GM18511 (cell line): Measurements from ENCODE around the gene ACOT7.

ENCODE experiments used
- ATAC-seq: cut with Tn5 transposase; IDR thresholded peaks from one replicate; pipeline ENCODE4 v1.9.1; 2021; ENCODE audit warnings: mild to moderate bottlenecking, moderate library complexity; ENCODE audit not compliant: unreplicated experiment

Gene ACOT7

GRCh38 chr1:6348511-6349191 is 44.9 kb downstream of the ACOT7 start:
- ATAC-seq, result no peak

- no peak for ATAC-seq
Observed at GRCh38 chr1:6347641-6348487, 45.7 kb downstream of the ACOT7 start.

- no peak for ATAC-seq
Observed at GRCh38 chr1:6345460-6345859, 48.1 kb downstream of the ACOT7 start.

- ATAC-seq, result no peak
Observed at GRCh38 chr1:6345009-6345408, 48.6 kb downstream of the ACOT7 start.

GRCh38 chr1:6343506-6344405 is 49.8 kb downstream of the ACOT7 start:
- peak; percentile 54 for ATAC-seq

- no peak for ATAC-seq
Observed at GRCh38 chr1:6342056-6342455, 51.5 kb downstream of the ACOT7 start.

GRCh38 chr1:6338695-6339094 is 54.9 kb downstream of the ACOT7 start:
- no peak for ATAC-seq

GRCh38 chr1:6336776-6337622 is 56.6 kb downstream of the ACOT7 start:
- no peak for ATAC-seq

- no peak for ATAC-seq
Observed at GRCh38 chr1:6334261-6334993, 59.1 kb downstream of the ACOT7 start.

- no peak for ATAC-seq
Observed at GRCh38 chr1:6332821-6333220, 60.7 kb downstream of the ACOT7 start.

- ATAC-seq, result no peak
Observed at GRCh38 chr1:6331543-6332273, 61.9 kb downstream of the ACOT7 start.

GRCh38 chr1:6330410-6330911 is 63.1 kb downstream of the ACOT7 start:
- ATAC-seq, result no peak

GRCh38 chr1:6329851-6330250 is 63.7 kb downstream of the ACOT7 start:
- no peak for ATAC-seq

GRCh38 chr1:6329396-6329795 is 64.2 kb downstream of the ACOT7 start:
- no peak for ATAC-seq

GRCh38 chr1:6328696-6329095 is 64.9 kb downstream of the ACOT7 start:
- no peak for ATAC-seq

- ATAC-seq, result no peak
Observed at GRCh38 chr1:6328091-6328490, 65.5 kb downstream of the ACOT7 start.

GRCh38 chr1:6325482-6325881 is 68.1 kb downstream of the ACOT7 start:
- ATAC-seq, result no peak

GRCh38 chr1:6322161-6322560 is 71.4 kb downstream of the ACOT7 start:
- ATAC-seq, result no peak

GRCh38 chr1:6321205-6321604 is 72.4 kb downstream of the ACOT7 start:
- ATAC-seq, result no peak
